CD4-positive, alpha-beta T cell (primary cell): ENCODE data around the gene LTBP2. TPM values are rescaled to one million over a fixed set of nuclear protein-coding genes. Genes with fewer than 3 reads are reported as not detected.
A peak's percentile ranks its signal among the peaks of the same experiment; 100 is the strongest.

ENCODE experiments used
- ATAC-seq: fragments of 200-7000 bp; cut with Tn5 transposase; one replicate; pipeline ENCODE4 v1.10.0; 2022; ENCODE audit warnings: mild to moderate bottlenecking; ENCODE audit not compliant: poor library complexity
- CTCF ChIA-PET: fragments of 350-600 bp; sonication (Branson Sonifier 250); formaldehyde crosslinking; loops from one replicate; lab custom pipeline; 2021; ENCODE audit warnings: antibody characterized with exemption, inconsistent platforms; lab: Charles Lee
- POLR2A ChIA-PET: fragments of 350-600 bp; sonication (Branson Sonifier 250); formaldehyde crosslinking; loops from one replicate; lab custom pipeline; 2021; ENCODE audit warnings: antibody characterized with exemption, inconsistent platforms; lab: Charles Lee
- DNase-seq, 14 experiments: peaks; one replicate each; pipeline ENCODE4 v3.0.0-alpha.2; 2013 to 2020; ENCODE audit warnings: mixed read lengths in 2 of 14
- H3K27ac ChIP-seq, 2 donors: one replicate each; pipeline versions ENCODE4 v1.5.1 to v1.7.0; 2013; ENCODE audit warnings: low read length in 2 of 2, low read depth in 1 of 2, mild to moderate bottlenecking in 1 of 2
- H3K27me3 ChIP-seq, 2 experiments: 1 replicate in 1 of 2; 2 replicates in 1 of 2; pipeline versions ENCODE4 v1.6.1 to v1.7.0; 2013; ENCODE audit warnings: low read length in 2 of 2, control low read depth in 1 of 2, mild to moderate bottlenecking in 1 of 2, moderate library complexity in 1 of 2; ENCODE audit not compliant: insufficient read depth in 2 of 2, control insufficient read depth in 1 of 2
- H3K36me3 ChIP-seq: one replicate; pipeline ENCODE4 v1.6.1; 2013; ENCODE audit warnings: low read length, control low read depth; ENCODE audit not compliant: insufficient read depth
- H3K4me1 ChIP-seq: one replicate; pipeline ENCODE4 v1.6.1; 2013; ENCODE audit warnings: low read length, control low read depth; ENCODE audit not compliant: insufficient read depth
- H3K4me3 ChIP-seq: one replicate; pipeline ENCODE4 v1.5.1; 2013; ENCODE audit warnings: mild to moderate bottlenecking, low read length, moderate library complexity
- H3K9me3 ChIP-seq, 2 experiments: 1 replicate in 1 of 2; 2 replicates in 1 of 2; pipeline versions ENCODE4 v1.6.1 to v1.7.0; 2013; ENCODE audit warnings: low read length in 2 of 2, mild to moderate bottlenecking in 2 of 2, control low read depth in 1 of 2, moderate library complexity in 1 of 2; ENCODE audit not compliant: control insufficient read depth in 1 of 2, insufficient read depth in 1 of 2
- H3K27ac Mint-ChIP-seq: one replicate; pipeline ENCODE4 v1.8.0; 2020; ENCODE audit warnings: mixed read lengths
- H3K27me3 Mint-ChIP-seq: one replicate; pipeline ENCODE4 v1.8.0; 2021; ENCODE audit warnings: mixed read lengths
- H3K36me3 Mint-ChIP-seq: one replicate; pipeline ENCODE4 v1.8.0; 2021; ENCODE audit warnings: low read depth, mixed read lengths
- H3K4me1 Mint-ChIP-seq: one replicate; pipeline ENCODE4 v1.8.0; 2021; ENCODE audit warnings: low read depth, mixed read lengths
- H3K4me3 Mint-ChIP-seq: one replicate; pipeline ENCODE4 v1.8.0; 2020; ENCODE audit warnings: mild to moderate bottlenecking, mixed read lengths
- H3K9me3 Mint-ChIP-seq: one replicate; pipeline ENCODE4 v1.8.0; 2020; ENCODE audit warnings: mixed read lengths
- CTCF ChIP-seq: fragments of 200-600 bp; IDR thresholded peaks from one replicate; pipeline ENCODE4 v1.8.0; 2022; ENCODE audit warnings: antibody characterized with exemption, mild to moderate bottlenecking
- intact Hi-C, 2 experiments: fragments of 100-400 bp; cut with DNase I in 1 of 2; cut with micrococcal nuclease in 1 of 2; formaldehyde crosslinking; loops; one replicate each; pipeline versions ENCODE4 v1.15.1 to v1.9.0; 2023 to 2025; cut with DNase I, micrococcal nuclease
- total RNA-seq, 174 experiments: library from RNA in 2 of 174; stranded (reverse) in 2 of 174; gene quantifications; one replicate each; pipeline ENCODE4 v1.2.3 and lab custom pipeline; 2021 to 2026

The LTBP2 gene
- total RNA-seq, 2 experiments from 2014 or later = 0.45 to 0.47 TPM

DNA sequence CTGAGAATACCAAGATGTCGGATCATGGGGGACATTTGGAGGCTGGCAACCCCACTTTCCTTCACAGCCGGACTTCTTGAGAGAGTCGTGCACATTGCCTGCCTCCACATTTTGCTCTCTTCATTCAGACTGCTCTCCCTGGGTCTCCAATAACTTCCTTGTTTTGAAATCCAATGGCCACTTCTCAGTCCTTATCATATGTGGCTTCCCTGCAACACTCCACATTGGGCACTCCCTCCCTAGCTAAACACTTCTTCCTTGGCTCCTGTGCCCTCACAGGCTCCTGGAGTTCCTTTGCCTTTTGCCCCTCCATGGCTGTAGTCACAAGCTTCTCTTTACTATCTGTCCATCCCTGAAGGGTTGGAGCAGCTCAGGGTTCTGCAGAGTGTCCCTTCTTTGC is 149.0 kb downstream of the LTBP2 start:
- Histone ChIP-seq H3K27ac (no peak overlapping the region), H3K9me3 (no peaks in the 10 kb centered on the region), H3K36me3 (no peaks in the 10 kb centered on the region), H3K27me3 (no peaks in the 10 kb centered on the region), H3K4me1 (no peaks in the 10 kb centered on the region), H3K4me3 (no peak overlapping the region)
- TF ChIP-seq CTCF = no peak
- Mint-ChIP-seq H3K4me1 (no peaks in the 10 kb centered on the region), H3K9me3 (no peaks in the 10 kb centered on the region), H3K4me3 (no peak overlapping the region), H3K36me3 (no peaks in the 10 kb centered on the region), H3K27ac (no peak overlapping the region), H3K27me3 (peaks cover 21% of the 10 kb centered on the region)
- intact Hi-C loops = no loop called here
- DNase-seq = no peak
- CTCF ChIA-PET = no interaction called here
- no peak for ATAC-seq
- POLR2A ChIA-PET = no interaction called here

DNA sequence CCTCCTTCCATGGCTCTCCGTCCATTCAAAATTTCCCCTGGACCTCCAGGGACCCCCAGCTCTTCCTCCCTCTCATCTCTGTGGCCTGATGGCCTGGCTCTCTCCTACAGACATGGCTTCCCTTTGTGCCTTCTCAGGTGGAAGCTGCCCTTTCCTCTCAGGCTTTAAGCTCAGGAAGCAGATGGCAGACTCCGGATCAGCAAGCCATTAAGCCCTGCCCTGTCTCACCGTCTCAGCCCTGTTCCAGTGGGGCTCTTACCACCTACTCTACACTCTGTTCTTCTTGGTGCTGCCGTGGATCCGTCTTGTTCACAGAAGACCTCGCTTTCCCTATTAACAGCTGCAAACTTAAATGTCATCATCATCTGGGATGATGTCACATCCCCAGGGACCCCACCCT is 152.1 kb downstream of the LTBP2 start:
- Histone ChIP-seq H3K27me3 (no peaks in the 10 kb centered on the region), H3K4me1 (no peaks in the 10 kb centered on the region), H3K9me3 (no peaks in the 10 kb centered on the region), H3K4me3 (no peak overlapping the region), H3K27ac (no peak overlapping the region), H3K36me3 (no peaks in the 10 kb centered on the region)
- ATAC-seq (no peak), DNase-seq (no peak)
- intact Hi-C loops = no loop called here
- Mint-ChIP-seq H3K4me1 (no peaks in the 10 kb centered on the region), H3K36me3 (no peaks in the 10 kb centered on the region), H3K4me3 (no peak overlapping the region), H3K27me3 (peaks cover 25% of the 10 kb centered on the region), H3K9me3 (no peaks in the 10 kb centered on the region), H3K27ac (no peak overlapping the region)
- TF ChIP-seq CTCF = no peak
- ChIA-PET POLR2A (no interaction called here), CTCF (interaction anchor here (2.0 kb wide), 1 partner anchor 9 kb away, joined by 7 read pairs; no protein-coding TSS in a partner anchor)

DNA sequence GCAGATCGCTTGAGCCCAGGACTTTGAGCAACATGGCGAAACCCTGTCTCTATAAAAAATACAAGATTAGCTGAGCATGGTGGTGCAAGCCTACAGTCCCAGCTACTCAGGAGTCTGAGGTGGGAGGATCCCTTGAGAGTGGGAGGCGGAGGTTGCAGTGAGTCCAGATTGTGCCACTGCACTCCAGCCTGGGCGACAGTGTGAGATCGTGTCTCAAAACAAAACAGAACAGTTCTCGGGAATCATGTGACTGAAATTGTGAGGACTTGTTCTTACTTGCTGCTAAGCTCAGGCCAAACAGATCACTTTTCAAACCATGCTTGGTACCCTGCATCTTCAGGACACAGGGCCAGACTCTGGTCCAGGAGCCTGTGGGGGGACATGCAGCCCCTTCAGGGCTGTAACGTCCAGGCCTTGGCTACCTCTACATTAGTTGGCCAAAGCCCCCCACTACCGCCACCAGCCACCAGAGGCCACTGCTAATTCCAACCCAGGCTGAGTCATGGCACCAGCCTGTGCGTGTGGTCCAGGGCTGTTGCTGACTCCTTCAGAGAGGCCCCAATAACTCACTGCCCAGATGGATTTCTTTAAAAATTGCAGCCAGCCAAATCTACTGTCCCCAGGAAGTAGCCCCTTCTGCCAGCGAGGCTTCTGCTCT is 152.6 kb downstream of the LTBP2 start:
- ATAC-seq = no peak
- CTCF ChIA-PET = interaction anchor here (2.0 kb wide), 1 partner anchor 8 kb away, joined by 7 read pairs; no protein-coding TSS in a partner anchor
- no peaks in the 10 kb centered on the region for H3K4me1 Mint-ChIP-seq
- peak in 9 of 14 experiments; percentile 2 to 31 (median 8) for DNase-seq
- intact Hi-C loops = no loop called here
- no peaks in the 10 kb centered on the region for H3K36me3 ChIP-seq
- peaks cover 25% of the 10 kb centered on the region for H3K27me3 Mint-ChIP-seq
- H3K27ac ChIP-seq = no peak overlapping the region
- POLR2A ChIA-PET = no interaction called here
- H3K9me3 Mint-ChIP-seq = no peaks in the 10 kb centered on the region
- H3K36me3 Mint-ChIP-seq = no peaks in the 10 kb centered on the region
- no peak for TF ChIP-seq CTCF
- no peaks in the 10 kb centered on the region for H3K4me1 ChIP-seq
- no peak overlapping the region for H3K4me3 ChIP-seq
- no peak overlapping the region for H3K4me3 Mint-ChIP-seq
- no peaks in the 10 kb centered on the region for H3K27me3 ChIP-seq
- no peaks in the 10 kb centered on the region for H3K9me3 ChIP-seq
- H3K27ac Mint-ChIP-seq = no peak overlapping the region
